ENCODE measurements around the gene HUS1B. TPM values are rescaled to one million over a fixed set of nuclear protein-coding genes. Genes with fewer than 3 reads are reported as not detected.

HUS1B gene
- total RNA-seq, 1 experiment from 2014 or later = 0.79 TPM

- DNase-seq = no peak
- Mint-ChIP-seq H3K27ac (ENCODE audit: unreplicated experiment) (no peak overlapping the region), H3K36me3 (ENCODE audit: insufficient read depth, unreplicated experiment) (no peaks in the 10 kb centered on the region), H3K4me3 (ENCODE audit: unreplicated experiment) (no peak overlapping the region), H3K4me1 (ENCODE audit: low read depth, unreplicated experiment) (no peaks in the 10 kb centered on the region), H3K27me3 (ENCODE audit: insufficient read depth, unreplicated experiment) (no peaks in the 10 kb centered on the region), H3K9me3 (ENCODE audit: unreplicated experiment) (no peaks in the 10 kb centered on the region)
- H3K36me3 ChIP-seq (ENCODE audit: control insufficient read depth, insufficient read depth, low read length) = no peaks in the 10 kb centered on the region
- no peak overlapping the region for H3K4me3 ChIP-seq (ENCODE audit: low read depth, low read length)
- no peaks in the 10 kb centered on the region for H3K27me3 ChIP-seq (replicated peaks; ENCODE audit: control insufficient read depth, insufficient read depth, low read length)
- H3K4me1 ChIP-seq = peaks cover 2% of the 10 kb centered on the region; the same call in 1 of the 2 replicates
- no peaks in the 10 kb centered on the region for H3K9me3 ChIP-seq
- CTCF ChIA-PET = interaction anchor here (0.6 kb wide), 1 partner anchor 212 kb away, joined by 5 read pairs; no protein-coding TSS in a partner anchor
- BruUV-seq (replicated peaks) = no TSS peak
- TF ChIP-seq CTCF (IDR thresholded peaks at IDR 0.05; ENCODE audit: insufficient read depth in 1 of 2, low read depth in 1 of 2, low read length in 1 of 2, severe bottlenecking in 1 of 2, unreplicated experiment in 1 of 2) = no peak
- intact Hi-C loops (cut with micrococcal nuclease; ENCODE audit: unreplicated experiment) = no loop called here
- POLR2A ChIA-PET = no interaction called here
These were observed 4.0 kb downstream of the HUS1B start for GRCh38 chr6:652865-653264.

- H3K27ac Mint-ChIP-seq (ENCODE audit: unreplicated experiment) = no peak overlapping the region
- H3K9me3 ChIP-seq = no peaks in the 10 kb centered on the region
- TF ChIP-seq CTCF (IDR thresholded peaks at IDR 0.05; ENCODE audit: insufficient read depth in 1 of 2, low read depth in 1 of 2, low read length in 1 of 2, severe bottlenecking in 1 of 2, unreplicated experiment in 1 of 2) = no peak
- no peaks in the 10 kb centered on the region for H3K27me3 Mint-ChIP-seq (ENCODE audit: insufficient read depth, unreplicated experiment)
- CTCF ChIA-PET = no interaction called here
- no peaks in the 10 kb centered on the region for H3K27me3 ChIP-seq (replicated peaks; ENCODE audit: control insufficient read depth, insufficient read depth, low read length)
- H3K36me3 Mint-ChIP-seq (ENCODE audit: insufficient read depth, unreplicated experiment) = no peaks in the 10 kb centered on the region
- H3K4me3 Mint-ChIP-seq (ENCODE audit: unreplicated experiment) = no peak overlapping the region
- H3K36me3 ChIP-seq (ENCODE audit: control insufficient read depth, insufficient read depth, low read length) = no peaks in the 10 kb centered on the region
- BruUV-seq (replicated peaks) = no TSS peak
- intact Hi-C loops (cut with micrococcal nuclease; ENCODE audit: unreplicated experiment) = no loop called here
- no peak overlapping the region for H3K4me3 ChIP-seq (ENCODE audit: low read depth, low read length)
- no peak for DNase-seq
- no peaks in the 10 kb centered on the region for H3K9me3 Mint-ChIP-seq (ENCODE audit: unreplicated experiment)
- POLR2A ChIA-PET = no interaction called here
- H3K4me1 ChIP-seq = no peaks in the 10 kb centered on the region; the same call in 1 of the 2 replicates
- no peaks in the 10 kb centered on the region for H3K4me1 Mint-ChIP-seq (ENCODE audit: low read depth, unreplicated experiment)
These were observed 6.8 kb downstream of the HUS1B start for GRCh38 chr6:650098-650497.

- Histone ChIP-seq H3K27me3 (replicated peaks; ENCODE audit: control insufficient read depth, insufficient read depth, low read length) (no peaks in the 10 kb centered on the region), H3K36me3 (ENCODE audit: control insufficient read depth, insufficient read depth, low read length) (no peaks in the 10 kb centered on the region), H3K4me3 (ENCODE audit: low read depth, low read length) (no peak overlapping the region), H3K4me1 (no peaks in the 10 kb centered on the region), H3K9me3 (no peaks in the 10 kb centered on the region; the same call in 1 of the 2 replicates)
- TF ChIP-seq CTCF (IDR thresholded peaks at IDR 0.05; ENCODE audit: insufficient read depth in 1 of 2, low read depth in 1 of 2, low read length in 1 of 2, severe bottlenecking in 1 of 2, unreplicated experiment in 1 of 2) = no peak
- H3K9me3 Mint-ChIP-seq (ENCODE audit: unreplicated experiment) = peaks cover 22% of the 10 kb centered on the region
- peaks cover 9% of the 10 kb centered on the region for H3K4me1 Mint-ChIP-seq (ENCODE audit: low read depth, unreplicated experiment)
- H3K27ac Mint-ChIP-seq (ENCODE audit: unreplicated experiment) = no peak overlapping the region
- no peak for DNase-seq
- H3K36me3 Mint-ChIP-seq (ENCODE audit: insufficient read depth, unreplicated experiment) = peaks cover 6% of the 10 kb centered on the region
- ChIA-PET POLR2A (no interaction called here), CTCF (no interaction called here)
- no peak overlapping the region for H3K4me3 Mint-ChIP-seq (ENCODE audit: unreplicated experiment)
- H3K27me3 Mint-ChIP-seq (ENCODE audit: insufficient read depth, unreplicated experiment) = no peaks in the 10 kb centered on the region
- BruUV-seq (replicated peaks) = no TSS peak
- intact Hi-C loops (cut with micrococcal nuclease; ENCODE audit: unreplicated experiment) = no loop called here
These were observed 14.1 kb downstream of the HUS1B start for GRCh38 chr6:642805-643204.

Measured in Caco-2 (cell line).